Measurements from ENCODE around the gene IL33. TPM values are rescaled to one million over a fixed set of nuclear protein-coding genes. Genes with fewer than 3 reads are reported as not detected.

The IL33 gene
- polyA plus RNA-seq, 1 of the 3 experiments (the other 2 are of a cell fraction) = not detected

DNA sequence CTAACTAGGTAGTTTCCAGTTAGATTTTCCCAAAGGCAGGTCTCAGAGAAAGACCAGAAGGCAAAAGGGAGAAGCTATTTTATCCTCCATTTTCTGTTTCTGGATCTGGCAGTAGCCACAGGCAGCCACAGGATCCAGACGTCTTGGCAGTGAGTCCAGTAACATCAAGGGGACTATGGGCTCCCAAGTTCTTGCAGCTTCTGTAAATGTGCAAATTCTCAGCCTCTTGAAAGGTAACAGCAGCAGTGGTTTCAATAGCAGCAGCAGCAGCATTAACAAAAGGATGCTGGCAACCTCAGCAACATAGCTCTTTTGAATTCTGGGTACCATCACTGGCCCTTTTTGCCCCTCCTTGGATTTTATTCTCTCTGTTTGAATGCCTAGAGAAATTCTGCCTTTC lies 27.1 kb upstream of the IL33 start:
- no peaks in the 10 kb centered on the region for H3K4me1 ChIP-seq (ENCODE audit: control insufficient read depth in 1 of 2, insufficient read depth in 2 of 2, low read depth in 1 of 2, low read length in 1 of 2)
- H3K9ac ChIP-seq = no peak overlapping the region
- CTCF ChIA-PET = no interaction called here
- H3K4me2 ChIP-seq = no peak overlapping the region
- H3K9me2 ChIP-seq = no peaks in the 10 kb centered on the region
- no peaks in the 10 kb centered on the region for H4K20me1 ChIP-seq (ENCODE audit: insufficient read depth)
- no peak overlapping the region for H2AFZ ChIP-seq (ENCODE audit: low read depth)
- TF ChIP-seq TAF1 (IDR thresholded peaks at IDR 0.05; ENCODE audit: borderline replicate concordance, low read depth, low read length) = no peak
- H3K79me2 ChIP-seq (ENCODE audit: insufficient read depth) = no peaks in the 10 kb centered on the region
- no peak overlapping the region for H3K27ac ChIP-seq (ENCODE audit: low read depth in 2 of 2, low read length in 1 of 2)
- no peaks in the 10 kb centered on the region for H3F3A ChIP-seq (replicated peaks; ENCODE audit: insufficient read depth)
- POLR2A ChIA-PET = no interaction called here
- DNase-seq = no peak
- 17% methylated on average over 1 of the region's 1 CpG for WGBS (ENCODE audit: low lambda C conversion rate)
- H3K9me3 ChIP-seq = no peaks in the 10 kb centered on the region
- no peaks in the 10 kb centered on the region for H3K36me3 ChIP-seq (replicated peaks in 1 of 2; ENCODE audit: control insufficient read depth in 1 of 2, insufficient read depth in 2 of 2, low read length in 1 of 2)
- no peak overlapping the region for H3K4me3 ChIP-seq (ENCODE audit: low read depth in 2 of 2, low read length in 1 of 2)
- peaks cover 6% of the 10 kb centered on the region; the same call in 1 of the 2 replicates for H3K27me3 ChIP-seq (ENCODE audit: insufficient read depth)

DNA sequence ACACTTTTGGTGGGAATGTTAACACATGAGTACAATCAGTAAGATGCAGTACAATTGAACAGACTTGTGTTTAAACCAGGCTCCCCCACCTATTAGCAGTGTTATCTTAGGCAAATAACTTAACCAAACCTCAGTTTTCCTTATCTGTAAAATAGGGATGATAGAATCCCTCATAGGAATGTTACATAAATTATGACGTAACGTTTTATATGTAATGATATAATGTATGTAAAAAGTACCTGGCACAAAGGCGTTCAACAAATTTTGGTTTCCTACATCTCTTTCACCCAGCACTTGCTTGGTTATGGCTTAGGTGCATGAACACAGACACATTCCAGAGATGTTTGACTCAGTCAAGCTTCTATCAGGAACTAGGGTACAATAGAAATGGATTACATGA lies 26.7 kb upstream of the IL33 start:
- Histone ChIP-seq H3K4me1 (ENCODE audit: control insufficient read depth in 1 of 2, insufficient read depth in 2 of 2, low read depth in 1 of 2, low read length in 1 of 2) (no peaks in the 10 kb centered on the region), H3K4me3 (ENCODE audit: low read depth in 2 of 2, low read length in 1 of 2) (no peak overlapping the region), H3K9ac (no peak overlapping the region), H3K4me2 (no peak overlapping the region), H2AFZ (ENCODE audit: low read depth) (no peak overlapping the region), H3K79me2 (ENCODE audit: insufficient read depth) (no peaks in the 10 kb centered on the region), H3K9me3 (no peaks in the 10 kb centered on the region), H4K20me1 (ENCODE audit: insufficient read depth) (no peaks in the 10 kb centered on the region), H3K27ac (ENCODE audit: low read depth in 2 of 2, low read length in 1 of 2) (no peak overlapping the region), H3K36me3 (replicated peaks in 1 of 2; ENCODE audit: control insufficient read depth in 1 of 2, insufficient read depth in 2 of 2, low read length in 1 of 2) (no peaks in the 10 kb centered on the region), H3K27me3 (ENCODE audit: insufficient read depth) (peaks cover 6% of the 10 kb centered on the region; the same call in 1 of the 2 replicates), H3F3A (replicated peaks; ENCODE audit: insufficient read depth) (no peaks in the 10 kb centered on the region), H3K9me2 (no peaks in the 10 kb centered on the region)
- no peak for DNase-seq
- TF ChIP-seq RAD21 (IDR thresholded peaks at IDR 0.05; ENCODE audit: low read length) = no peak
- no peak for TF ChIP-seq FOXM1 (IDR thresholded peaks at IDR 0.05; ENCODE audit: low read depth)
- TF ChIP-seq, protein P1, sequence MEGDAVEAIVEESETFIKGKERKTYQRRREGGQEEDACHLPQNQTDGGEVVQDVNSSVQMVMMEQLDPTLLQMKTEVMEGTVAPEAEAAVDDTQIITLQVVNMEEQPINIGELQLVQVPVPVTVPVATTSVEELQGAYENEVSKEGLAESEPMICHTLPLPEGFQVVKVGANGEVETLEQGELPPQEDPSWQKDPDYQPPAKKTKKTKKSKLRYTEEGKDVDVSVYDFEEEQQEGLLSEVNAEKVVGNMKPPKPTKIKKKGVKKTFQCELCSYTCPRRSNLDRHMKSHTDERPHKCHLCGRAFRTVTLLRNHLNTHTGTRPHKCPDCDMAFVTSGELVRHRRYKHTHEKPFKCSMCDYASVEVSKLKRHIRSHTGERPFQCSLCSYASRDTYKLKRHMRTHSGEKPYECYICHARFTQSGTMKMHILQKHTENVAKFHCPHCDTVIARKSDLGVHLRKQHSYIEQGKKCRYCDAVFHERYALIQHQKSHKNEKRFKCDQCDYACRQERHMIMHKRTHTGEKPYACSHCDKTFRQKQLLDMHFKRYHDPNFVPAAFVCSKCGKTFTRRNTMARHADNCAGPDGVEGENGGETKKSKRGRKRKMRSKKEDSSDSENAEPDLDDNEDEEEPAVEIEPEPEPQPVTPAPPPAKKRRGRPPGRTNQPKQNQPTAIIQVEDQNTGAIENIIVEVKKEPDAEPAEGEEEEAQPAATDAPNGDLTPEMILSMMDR (IDR thresholded peaks at IDR 0.05) = no peak
- TF ChIP-seq TCF12 (IDR thresholded peaks at IDR 0.05) = no peak
- TF ChIP-seq, protein P2, sequence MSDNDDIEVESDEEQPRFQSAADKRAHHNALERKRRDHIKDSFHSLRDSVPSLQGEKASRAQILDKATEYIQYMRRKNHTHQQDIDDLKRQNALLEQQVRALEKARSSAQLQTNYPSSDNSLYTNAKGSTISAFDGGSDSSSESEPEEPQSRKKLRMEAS (IDR thresholded peaks at IDR 0.05; ENCODE audit: low read depth) = no peak
- no peak for TF ChIP-seq ELF1 (IDR thresholded peaks at IDR 0.05)
- TF ChIP-seq FOXJ3 (CRISPR knock-in tag; IDR thresholded peaks at IDR 0.05) = no peak
- TF ChIP-seq, protein P3, sequence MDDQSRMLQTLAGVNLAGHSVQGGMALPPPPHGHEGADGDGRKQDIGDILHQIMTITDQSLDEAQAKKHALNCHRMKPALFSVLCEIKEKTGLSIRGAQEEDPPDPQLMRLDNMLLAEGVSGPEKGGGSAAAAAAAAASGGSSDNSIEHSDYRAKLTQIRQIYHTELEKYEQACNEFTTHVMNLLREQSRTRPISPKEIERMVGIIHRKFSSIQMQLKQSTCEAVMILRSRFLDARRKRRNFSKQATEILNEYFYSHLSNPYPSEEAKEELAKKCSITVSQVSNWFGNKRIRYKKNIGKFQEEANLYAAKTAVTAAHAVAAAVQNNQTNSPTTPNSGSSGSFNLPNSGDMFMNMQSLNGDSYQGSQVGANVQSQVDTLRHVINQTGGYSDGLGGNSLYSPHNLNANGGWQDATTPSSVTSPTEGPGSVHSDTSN (IDR thresholded peaks at IDR 0.05) = no peak
- no peak for TF ChIP-seq SIN3A (IDR thresholded peaks at IDR 0.05; ENCODE audit: borderline replicate concordance, low read depth, low read length)
- TF ChIP-seq EP300 (IDR thresholded peaks at IDR 0.05; ENCODE audit: borderline replicate concordance in 1 of 2, low read depth in 1 of 2, low read length in 1 of 2) = no peak
- TF ChIP-seq FOSL2 (IDR thresholded peaks at IDR 0.05; ENCODE audit: borderline replicate concordance, low read depth) = no peak
- WGBS (ENCODE audit: low lambda C conversion rate) = 66% methylated on average over 3 of the region's 3 CpGs
- POLR2A ChIA-PET = no interaction called here
- CTCF ChIA-PET = no interaction called here

Measured in SK-N-SH (cell line).